H54 (cell line): ENCODE results near the gene KDM5B.
"Not testable (repeated sequence)": the region's sequence is repeated elsewhere in the genome, so short reads cannot be mapped to it uniquely, and the experiment has no call there.

Experiments used
- DNase-seq: peaks from one replicate; pipeline ENCODE4 v3.0.0; 2011; ENCODE audit warnings: low spot score, mixed read lengths; ENCODE audit not compliant: insufficient read length
- FAIRE-seq: peaks from 3 replicates; lab custom pipeline; 2011; peaks lifted over from hg19 to GRCh38; lab: Jason Lieb, UNC
- POLR2A ChIP-seq: IDR thresholded peaks from 2 replicates; pipeline ENCODE4 v1.6.1; 2011; ENCODE audit warnings: low read depth, mild to moderate bottlenecking, low read length

The KDM5B gene

DNA sequence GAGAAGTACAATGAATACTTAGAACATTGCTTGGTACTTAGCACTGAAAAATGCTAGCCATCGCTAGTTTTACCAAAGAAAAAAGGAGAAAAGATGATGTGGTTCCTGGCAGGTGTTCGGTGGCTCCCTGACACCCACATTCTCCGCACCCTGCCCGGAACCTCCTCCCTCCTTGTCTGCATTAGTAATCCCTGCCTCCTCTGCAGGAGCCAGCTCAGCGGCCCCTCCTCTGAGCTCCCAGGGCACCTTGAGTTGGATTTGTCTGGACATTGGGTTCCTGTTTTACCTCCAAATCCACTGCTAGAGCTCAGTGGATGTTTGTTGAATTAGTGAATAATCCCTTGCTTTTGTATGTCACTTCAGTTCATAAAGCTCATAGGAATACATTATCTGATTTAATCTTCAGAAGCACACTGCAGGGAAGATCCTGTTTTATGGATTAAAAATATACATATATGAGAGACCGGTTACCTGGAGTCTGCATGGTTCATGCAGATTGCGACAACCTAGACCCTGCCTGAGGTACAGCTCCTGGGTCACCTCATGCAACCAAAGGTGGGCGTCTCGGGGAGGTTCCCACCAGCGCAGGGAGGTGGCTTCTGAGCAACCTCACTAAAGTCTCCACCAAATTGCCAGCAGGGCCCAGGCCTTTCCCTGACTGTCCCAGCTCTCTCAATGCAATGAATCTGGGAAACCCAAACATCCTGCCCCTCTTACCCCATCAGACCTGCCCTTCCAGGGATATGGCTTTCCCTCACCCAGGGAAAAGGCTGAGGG lies 26.7 kb upstream of the KDM5B start:
- TF ChIP-seq POLR2A = no peak
- FAIRE-seq (no peak), DNase-seq (no peak)

DNA sequence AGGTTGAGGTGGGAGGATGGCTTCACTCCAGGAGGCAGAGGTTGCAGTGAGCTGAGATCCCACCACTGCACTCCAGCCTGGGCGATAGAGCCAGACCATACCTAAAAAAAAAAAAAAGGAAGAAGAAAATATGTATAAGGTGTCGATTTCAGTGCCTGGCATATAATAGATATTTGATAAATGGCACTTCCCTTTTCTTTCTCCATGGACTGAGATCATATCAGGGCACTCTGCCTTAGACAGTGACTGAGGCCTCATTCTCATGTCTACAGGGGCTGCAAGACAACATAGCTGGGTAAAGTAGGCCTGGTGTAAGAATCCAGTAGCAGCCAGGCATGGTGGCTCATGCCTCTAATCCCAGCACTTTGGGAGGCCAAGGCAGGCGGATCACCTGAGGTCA lies 23.7 kb upstream of the KDM5B start:
- FAIRE-seq = no peak
- DNase-seq = no peak
- TF ChIP-seq POLR2A = no peak

DNA sequence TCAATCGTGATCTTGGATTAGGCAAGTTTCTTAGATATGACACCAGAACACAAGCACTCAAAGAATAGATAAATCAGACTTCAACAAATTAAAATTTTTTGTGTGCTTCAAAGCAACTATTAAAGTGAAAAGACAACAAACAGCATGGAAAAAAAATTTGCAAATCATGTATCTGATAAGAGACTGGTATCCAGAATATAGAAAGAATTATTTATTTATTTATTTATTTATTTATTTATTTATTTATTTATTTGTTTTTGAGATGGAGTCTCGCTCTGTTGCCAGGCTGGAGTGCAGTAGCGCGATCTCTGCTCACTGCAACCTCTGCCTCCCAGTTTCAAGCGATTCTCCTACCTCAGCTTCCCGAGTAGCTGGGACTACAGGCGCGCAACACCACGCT lies 21.0 kb upstream of the KDM5B start:
- DNase-seq, FAIRE-seq: not testable (repeated sequence)

- no peak for TF ChIP-seq POLR2A
- FAIRE-seq (no peak), DNase-seq (no peak)
These were observed 17.5 kb upstream of the KDM5B start for GRCh38 chr1:202825748-202826147.

- no peak for DNase-seq
- no peak for FAIRE-seq
- TF ChIP-seq POLR2A = no peak
These were observed 13.2 kb upstream of the KDM5B start for GRCh38 chr1:202821467-202821866.

GRCh38 chr1:202818819-202819218 lies 10.6 kb upstream of the KDM5B start:
- no peak for FAIRE-seq
- DNase-seq = no peak
- TF ChIP-seq POLR2A = no peak

DNA sequence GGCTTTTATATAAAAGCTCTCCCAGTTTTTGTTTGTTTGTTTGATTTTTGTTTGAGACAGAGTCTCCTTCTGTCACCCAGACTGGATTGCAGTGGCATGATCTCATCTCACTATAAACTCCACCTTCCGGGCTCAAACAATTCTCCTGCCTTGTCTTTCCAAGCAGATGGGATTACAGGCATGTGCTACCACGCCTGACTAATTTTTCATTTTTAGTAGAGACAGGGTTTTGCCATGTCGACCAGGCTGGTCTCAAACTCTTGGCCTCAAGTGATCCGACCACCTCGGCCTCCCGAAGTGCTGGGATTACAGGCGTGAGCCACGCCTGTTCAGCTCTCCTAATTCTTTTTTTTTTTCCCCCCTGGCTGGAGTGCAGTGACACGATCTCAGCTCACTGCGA lies 6.9 kb upstream of the KDM5B start:
- no peak for TF ChIP-seq POLR2A
- DNase-seq = no peak
- FAIRE-seq = no peak

- FAIRE-seq = no peak
- no peak for DNase-seq
- TF ChIP-seq POLR2A = no peak
These were observed 4.2 kb upstream of the KDM5B start for GRCh38 chr1:202812176-202813026.

DNA sequence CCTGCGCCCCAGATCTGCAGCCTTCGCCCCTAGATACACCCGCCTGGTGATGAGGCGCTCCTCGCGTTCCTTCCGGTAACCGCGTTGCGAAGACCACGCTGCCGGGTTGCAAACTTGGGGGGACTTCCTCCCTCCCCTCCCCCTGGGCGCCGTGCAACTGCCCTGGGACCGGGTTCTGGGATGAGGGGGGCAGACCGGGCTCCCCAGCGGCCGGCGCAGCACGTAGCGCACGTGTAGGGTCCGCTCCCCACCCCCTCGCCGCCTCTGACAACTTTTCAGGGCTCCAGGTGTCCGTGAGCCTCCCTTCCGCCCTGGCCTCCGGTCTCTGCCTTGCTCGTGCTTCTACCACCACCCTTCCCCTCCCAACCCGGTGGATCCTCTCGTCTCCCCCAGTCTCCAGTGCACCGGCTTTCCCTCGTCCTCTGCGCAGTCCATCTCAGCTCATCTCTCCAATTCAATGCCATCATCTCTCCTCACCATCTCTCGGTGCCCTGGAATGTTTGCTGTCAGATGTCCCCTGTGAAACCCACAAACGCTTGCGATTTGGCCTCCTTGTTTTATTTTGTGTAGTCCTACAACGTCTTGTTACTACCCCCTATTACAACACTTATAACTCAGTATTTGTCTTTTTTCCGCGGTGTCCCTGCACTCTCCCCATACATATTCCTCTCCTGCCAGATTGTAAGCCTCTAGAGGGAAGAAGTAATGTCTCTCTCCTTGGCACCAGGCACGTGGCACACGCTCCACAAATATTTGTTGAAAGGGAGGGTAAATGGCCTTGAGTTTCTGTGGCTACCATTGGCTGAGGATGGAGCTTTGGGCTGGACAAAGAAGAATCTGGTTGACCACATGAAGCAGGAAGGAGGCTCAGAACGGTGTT lies 3.3 kb upstream of the KDM5B start:
- TF ChIP-seq POLR2A = no peak; the same call in 1 of the 2 replicates
- FAIRE-seq (no peak), DNase-seq (no peak)

GRCh38 chr1:202810615-202811295 lies 2.5 kb upstream of the KDM5B start, which contains the start of gene PCAT6:
Gene PCAT6, plus strand, starts transcription at chr1:202810954.
- no peak for FAIRE-seq
- TF ChIP-seq POLR2A = peak; percentile 55
- DNase-seq = peak; percentile 95

GRCh38 chr1:202810193-202810614 lies 2.0 kb upstream of the KDM5B start:
- TF ChIP-seq POLR2A = no peak
- no peak for DNase-seq
- FAIRE-seq = no peak

- TF ChIP-seq POLR2A = no peak
- DNase-seq (no peak), FAIRE-seq (no peak)
These were observed 1.5 kb upstream of the KDM5B start for GRCh38 chr1:202809597-202810159.

DNA sequence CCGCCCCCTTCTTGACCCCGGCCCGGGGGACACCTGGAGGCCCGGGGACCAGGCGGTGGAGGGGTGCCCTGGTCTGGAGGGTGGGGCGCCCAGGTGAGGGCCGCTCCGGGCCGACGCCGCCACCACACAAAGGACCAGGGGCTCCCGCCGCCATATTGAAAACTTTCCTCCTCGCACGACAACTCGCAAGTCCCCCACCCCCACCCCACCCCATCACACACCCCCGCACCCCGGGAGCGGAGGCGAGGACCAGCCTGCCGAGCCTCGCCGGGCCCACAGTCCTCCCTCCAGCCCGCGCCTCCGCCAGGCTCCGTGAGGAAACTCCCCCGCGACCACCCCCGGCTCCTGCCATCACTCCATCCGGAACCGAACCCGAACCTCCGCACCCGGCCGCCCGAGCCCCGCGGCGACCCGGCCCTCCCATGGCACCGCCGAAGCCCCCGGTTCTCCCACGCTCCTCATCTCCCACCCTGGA lies 733 bp downstream of the KDM5B start:
- DNase-seq (peak; percentile 70), FAIRE-seq (no peak)
- TF ChIP-seq POLR2A = 0 out of 2 replicates have a peak, but pooled peaks have one; percentile 22
